GM21447 (cell line): Measurements from ENCODE around the gene BUD23.
"Not testable (repeated sequence)": the region's sequence is repeated elsewhere in the genome, so short reads cannot be mapped to it uniquely, and the experiment has no call there.

Experiments used
- ATAC-seq: cut with Tn5 transposase; IDR thresholded peaks from one replicate; pipeline ENCODE4 v1.9.1; 2021; ENCODE audit not compliant: unreplicated experiment

BUD23 gene, protein sequence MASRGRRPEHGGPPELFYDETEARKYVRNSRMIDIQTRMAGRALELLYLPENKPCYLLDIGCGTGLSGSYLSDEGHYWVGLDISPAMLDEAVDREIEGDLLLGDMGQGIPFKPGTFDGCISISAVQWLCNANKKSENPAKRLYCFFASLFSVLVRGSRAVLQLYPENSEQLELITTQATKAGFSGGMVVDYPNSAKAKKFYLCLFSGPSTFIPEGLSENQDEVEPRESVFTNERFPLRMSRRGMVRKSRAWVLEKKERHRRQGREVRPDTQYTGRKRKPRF

GRCh38 chr7:73683056-73683787 lies at the start of gene BUD23, which contains the start of gene DNAJC30:
TSS of gene BUD23 (plus strand) at chr7:73683597. CDS start at chr7:73683626, 29 bp downstream.
TSS of gene DNAJC30 (minus strand) at chr7:73683453. CDS start at chr7:73683423, 30 bp downstream.
- ATAC-seq = peak; percentile 93

GRCh38 chr7:73633844-73634243 lies 49.6 kb upstream of the BUD23 start:
- ATAC-seq = no peak

DNA sequence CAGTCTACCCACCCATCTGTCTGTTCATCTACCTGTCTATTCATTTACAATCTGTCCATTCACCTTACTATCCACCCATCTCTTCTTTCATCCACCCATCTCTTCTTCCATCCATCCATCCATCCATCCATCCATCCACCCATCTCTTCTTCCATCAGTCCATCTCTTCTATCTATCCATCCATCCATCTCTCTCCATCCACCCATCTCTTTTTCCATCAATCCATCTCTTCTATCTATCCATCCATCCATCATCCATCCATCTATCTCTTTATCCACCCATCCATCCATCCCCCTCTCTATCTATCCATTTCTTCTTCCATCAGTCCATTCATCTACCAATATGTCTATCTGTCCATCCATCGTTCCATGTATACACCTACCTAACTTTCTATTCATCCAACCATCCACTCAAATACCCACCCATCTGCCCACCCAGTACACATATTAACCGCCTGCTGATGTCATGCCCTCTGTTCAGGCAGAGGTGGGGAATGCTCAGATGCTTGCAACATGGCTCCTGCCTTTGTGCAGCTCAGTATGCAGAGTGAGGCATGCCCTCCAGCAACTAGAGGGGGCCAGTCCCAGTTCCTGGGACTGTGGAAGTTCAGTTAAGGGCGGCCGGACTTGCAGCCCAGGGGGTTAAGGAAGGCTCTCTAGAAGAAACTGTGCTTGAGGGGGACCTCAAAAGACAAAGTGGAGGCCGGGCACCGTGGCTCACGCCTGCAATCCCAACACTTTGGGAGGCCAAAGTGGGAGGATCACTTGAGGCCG lies 47.8 kb upstream of the BUD23 start:
- ATAC-seq = no peak

DNA sequence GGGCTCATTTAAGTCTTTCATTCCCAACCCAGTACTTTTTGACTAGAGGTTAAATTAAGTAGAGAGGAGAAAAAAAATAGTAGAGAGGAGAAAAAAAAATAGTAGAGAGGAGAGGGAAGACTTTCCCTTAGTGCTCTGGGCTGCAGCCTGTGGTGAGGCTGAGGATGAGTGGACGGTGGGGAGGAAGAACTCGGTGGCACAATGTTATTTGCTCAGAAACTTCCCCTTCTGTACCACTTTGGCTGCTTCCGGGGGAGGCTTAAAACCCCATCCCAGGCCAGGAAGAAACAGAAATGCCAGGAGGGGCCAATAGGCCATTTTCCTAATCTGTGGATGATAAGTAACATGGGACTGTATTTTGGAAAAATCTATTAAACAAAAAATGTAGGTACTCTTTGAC lies 44.5 kb upstream of the BUD23 start:
- no peak for ATAC-seq

GRCh38 chr7:73642834-73643233 lies 40.6 kb upstream of the BUD23 start:
- ATAC-seq = no peak

GRCh38 chr7:73644688-73645286 lies 38.6 kb upstream of the BUD23 start:
- no peak for ATAC-seq

GRCh38 chr7:73645643-73646174 lies 37.7 kb upstream of the BUD23 start:
- ATAC-seq = no peak

DNA sequence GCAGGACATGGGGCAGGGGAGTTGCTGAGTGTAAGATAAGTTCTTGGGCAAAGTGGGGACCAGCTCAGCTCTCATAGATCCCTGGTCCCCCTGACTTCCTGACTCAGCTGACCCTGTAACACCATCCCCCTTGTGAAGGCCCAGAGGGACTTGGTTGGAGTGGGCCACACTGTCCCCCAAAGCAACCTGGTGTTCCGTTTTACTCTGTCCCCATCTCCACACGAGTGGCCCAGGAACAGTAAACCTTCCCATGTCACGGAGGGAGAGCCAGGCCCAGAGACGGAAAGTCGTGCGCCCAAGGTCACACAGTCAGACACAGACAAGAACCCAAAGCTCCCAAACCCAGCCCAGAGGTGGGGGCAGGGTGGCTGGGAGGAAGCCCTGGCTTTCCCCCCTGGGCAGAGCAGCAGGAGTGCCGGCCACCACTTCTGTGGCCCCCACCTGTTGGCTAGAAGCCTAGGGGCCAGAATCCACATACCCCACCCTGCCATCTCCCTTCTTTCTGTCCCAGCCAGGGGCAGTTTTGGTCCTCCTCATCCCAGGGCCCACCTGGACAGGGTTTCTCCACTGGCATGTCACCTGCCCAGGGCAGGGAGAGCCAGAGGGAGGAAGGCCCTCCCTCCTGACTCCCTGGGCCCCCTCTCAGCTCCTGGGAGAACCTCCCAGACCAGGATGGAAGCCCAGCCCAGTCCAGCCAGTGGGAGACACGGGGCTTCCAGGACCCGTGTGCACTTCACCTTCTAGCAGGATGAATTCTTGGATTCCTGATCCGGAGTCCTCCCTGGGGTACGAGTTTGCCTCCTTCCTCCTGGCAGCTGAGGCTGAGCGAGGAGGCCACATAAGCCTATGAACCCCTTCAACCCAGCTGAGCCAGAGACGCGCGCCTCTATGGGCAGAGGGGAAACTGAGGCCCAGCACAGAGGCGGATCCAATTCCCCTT lies 36.3 kb upstream of the BUD23 start:
- ATAC-seq = no peak

- ATAC-seq = no peak
Observed at GRCh38 chr7:73647725-73648592, 35.4 kb upstream of the BUD23 start.

- no peak for ATAC-seq
Observed at GRCh38 chr7:73648593-73649332, 34.6 kb upstream of the BUD23 start.

DNA sequence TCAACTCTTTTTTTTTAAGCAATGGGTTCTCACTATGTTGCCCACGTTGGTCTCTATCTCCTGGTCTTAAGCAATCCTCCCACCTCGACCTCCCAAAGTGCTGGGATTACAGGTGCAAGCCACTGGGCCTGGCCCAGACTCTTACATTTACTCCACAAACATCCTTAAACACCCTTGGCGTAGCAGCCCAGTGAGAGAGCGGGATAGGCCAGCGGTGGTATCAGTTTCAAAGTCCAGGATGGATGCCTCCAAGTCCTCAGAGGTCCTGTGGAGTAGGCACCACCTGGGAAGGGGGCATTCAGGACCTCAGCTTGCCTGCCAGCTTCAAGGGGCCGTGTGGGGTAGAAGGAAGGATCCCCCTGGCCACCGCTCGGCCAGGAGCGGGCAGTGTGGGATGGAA lies 33.8 kb upstream of the BUD23 start:
- no peak for ATAC-seq

GRCh38 chr7:73650524-73650923 lies 32.9 kb upstream of the BUD23 start:
- ATAC-seq = no peak

DNA sequence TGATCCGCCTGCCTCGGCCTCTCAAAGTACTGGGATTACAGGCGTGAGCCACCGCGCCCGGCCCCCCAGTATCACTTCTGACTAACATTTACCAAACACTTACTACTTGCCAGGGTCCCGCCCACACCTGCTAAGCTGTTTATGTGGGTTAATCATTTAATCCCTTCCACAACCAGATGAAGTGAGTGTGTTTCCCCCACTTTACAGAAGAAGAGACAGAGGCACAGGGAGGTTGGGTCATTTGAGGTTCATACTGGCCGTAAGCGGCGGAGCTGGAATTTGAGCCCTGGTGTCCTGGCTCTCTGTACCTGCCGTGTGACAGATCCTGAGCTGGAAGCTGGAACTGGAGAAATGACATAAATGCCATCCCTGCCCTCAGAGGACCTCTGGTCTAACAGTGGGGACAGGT lies 30.9 kb upstream of the BUD23 start:
- no peak for ATAC-seq

- not testable (repeated sequence) for ATAC-seq
Observed at GRCh38 chr7:73655309-73655708, 28.1 kb upstream of the BUD23 start.

- ATAC-seq = no peak
Observed at GRCh38 chr7:73659983-73660382, 23.4 kb upstream of the BUD23 start.

- ATAC-seq = not testable (repeated sequence)
Observed at GRCh38 chr7:73660594-73660993, 22.8 kb upstream of the BUD23 start.

- ATAC-seq = no peak
Observed at GRCh38 chr7:73663033-73663432, 20.4 kb upstream of the BUD23 start.
